Peyer's patch (tissue), 4 donors: ENCODE measurements around the gene MAN2A1. TPM values are rescaled to one million over a fixed set of nuclear protein-coding genes. Genes with fewer than 3 reads are reported as not detected.

ENCODE experiments used
- DNase-seq, 3 donors: peaks; one replicate each; pipeline ENCODE4 v3.0.0-alpha.2; 2017 to 2019
- H3K27ac ChIP-seq, 4 donors: fragments of 200-600 bp; sonication (generic); one replicate each; pipeline ENCODE4 v1.5.1; 2016 to 2019
- H3K27me3 ChIP-seq, 2 donors: fragments of 200-600 bp; sonication (generic); one replicate each; pipeline ENCODE4 v1.5.1; 2019
- H3K36me3 ChIP-seq, 3 donors: fragments of 200-600 bp; sonication (generic); one replicate each; pipeline ENCODE4 v1.5.1; 2016 to 2019
- H3K4me1 ChIP-seq, 4 donors: fragments of 200-600 bp; sonication (generic); one replicate each; pipeline ENCODE4 v1.5.1; 2016 to 2019
- H3K4me3 ChIP-seq, 4 donors: fragments of 200-600 bp; sonication (generic); 1 replicate in 3 of 4; 2 replicates in 1 of 4; pipeline ENCODE4 v1.5.1; 2016 to 2019; ENCODE audit warnings: mild to moderate bottlenecking in 1 of 4
- H3K9me3 ChIP-seq, 4 donors: fragments of 200-600 bp; sonication (generic); one replicate each; pipeline ENCODE4 v1.5.1; 2016 to 2019; ENCODE audit warnings: mild to moderate bottlenecking in 1 of 4
- CTCF ChIP-seq, 6 experiments: fragments of 450-650 bp in 4 of 6; fragments of 200-600 bp in 2 of 6; sonication (generic) in 1 of 6; IDR thresholded peaks; one replicate each; pipeline ENCODE4 v1.5.1; 2017 to 2019; ENCODE audit warnings: antibody characterized with exemption in 6 of 6, mild to moderate bottlenecking in 3 of 6, moderate library complexity in 1 of 6
- POLR2A ChIP-seq, 2 donors: fragments of 450-650 bp; IDR thresholded peaks; one replicate each; pipeline ENCODE4 v1.5.1; 2017; ENCODE audit warnings: antibody characterized with exemption in 2 of 2, mild to moderate bottlenecking in 2 of 2, moderate library complexity in 2 of 2
- total RNA-seq, 4 donors: library from RNA; depleted of rRNA; stranded (reverse); fragments of >200 nt; gene quantifications; one replicate each; pipeline ENCODE4 v1.1.0, GENCODE V29; 2016

MAN2A1 gene
- total RNA-seq, 4 donors from 2014 or later: 52.8 to 112 (median 95.3) TPM

- Histone ChIP-seq H3K27ac (no peak overlapping the region), H3K4me3 (no peak overlapping the region), H3K36me3 (peaks cover 0 to 11% (median 0%) of the 10 kb centered on the region in 3 donors), H3K4me1 (no peaks in the 10 kb centered on the region), H3K27me3 (no peaks in the 10 kb centered on the region), H3K9me3 (no peaks in the 10 kb centered on the region)
- TF ChIP-seq CTCF (IDR thresholded peaks at IDR 0.05): no peak
- DNase-seq: no peak
Observed at GRCh38 chr5:109805472-109805871, 115.7 kb downstream of the MAN2A1 start.

- Histone ChIP-seq H3K9me3 (no peaks in the 10 kb centered on the region), H3K4me3 (no peak overlapping the region), H3K36me3 (peaks cover 0 to 12% (median 0%) of the 10 kb centered on the region in 3 donors), H3K27me3 (no peaks in the 10 kb centered on the region), H3K27ac (no peak overlapping the region), H3K4me1 (no peaks in the 10 kb centered on the region)
- TF ChIP-seq POLR2A (IDR thresholded peaks at IDR 0.05): no peak
- TF ChIP-seq CTCF (IDR thresholded peaks at IDR 0.05): no peak
- DNase-seq: no peak
Observed at GRCh38 chr5:109805883-109806282, 116.2 kb downstream of the MAN2A1 start.

- H3K36me3 ChIP-seq: peaks cover 0 to 18% (median 0%) of the 10 kb centered on the region in 3 donors
- no peaks in the 10 kb centered on the region for H3K4me1 ChIP-seq
- H3K27ac ChIP-seq: no peak overlapping the region
- H3K4me3 ChIP-seq: no peak overlapping the region
- DNase-seq: no peak
- no peaks in the 10 kb centered on the region for H3K27me3 ChIP-seq
- H3K9me3 ChIP-seq: no peaks in the 10 kb centered on the region
- TF ChIP-seq POLR2A (IDR thresholded peaks at IDR 0.05): no peak
- TF ChIP-seq CTCF (IDR thresholded peaks at IDR 0.05): no peak
Observed at GRCh38 chr5:109812698-109813097, 123.0 kb downstream of the MAN2A1 start.

- no peak for TF ChIP-seq POLR2A (IDR thresholded peaks at IDR 0.05)
- TF ChIP-seq CTCF (IDR thresholded peaks at IDR 0.05): no peak
- H3K36me3 ChIP-seq: peaks cover 0 to 37% (median 0%) of the 10 kb centered on the region in 3 donors
- H3K9me3 ChIP-seq: no peaks in the 10 kb centered on the region
- H3K27me3 ChIP-seq: no peaks in the 10 kb centered on the region
- no peak for DNase-seq
- H3K4me1 ChIP-seq: no peaks in the 10 kb centered on the region
- no peak overlapping the region for H3K4me3 ChIP-seq
- H3K27ac ChIP-seq: no peak overlapping the region
Observed at GRCh38 chr5:109816732-109817131, 127.0 kb downstream of the MAN2A1 start.

- Histone ChIP-seq H3K36me3 (peaks cover 0 to 44% (median 0%) of the 10 kb centered on the region in 3 donors), H3K27ac (no peak overlapping the region), H3K4me3 (no peak overlapping the region), H3K4me1 (no peaks in the 10 kb centered on the region), H3K27me3 (no peaks in the 10 kb centered on the region), H3K9me3 (no peaks in the 10 kb centered on the region)
- DNase-seq: no peak
- TF ChIP-seq CTCF (IDR thresholded peaks at IDR 0.05): no peak
- TF ChIP-seq POLR2A (IDR thresholded peaks at IDR 0.05): no peak
Observed at GRCh38 chr5:109819878-109820277, 130.2 kb downstream of the MAN2A1 start.

GRCh38 chr5:109823597-109823996, 133.9 kb downstream of the MAN2A1 start:
- no peak for DNase-seq
- H3K9me3 ChIP-seq: no peaks in the 10 kb centered on the region
- no peaks in the 10 kb centered on the region for H3K4me1 ChIP-seq
- no peak overlapping the region for H3K27ac ChIP-seq
- TF ChIP-seq CTCF (IDR thresholded peaks at IDR 0.05): no peak
- no peak for TF ChIP-seq POLR2A (IDR thresholded peaks at IDR 0.05)
- no peak overlapping the region for H3K4me3 ChIP-seq
- H3K36me3 ChIP-seq: peaks cover 0 to 61% (median 0%) of the 10 kb centered on the region in 3 donors
- H3K27me3 ChIP-seq: no peaks in the 10 kb centered on the region
